PC-9 (cell line): ENCODE results near the gene DNAJC15. TPM values are rescaled to one million over a fixed set of nuclear protein-coding genes. Genes with fewer than 3 reads are reported as not detected.

Experiments
- BruUV-seq: library from RNA; stranded (reverse); fragments of 400-500 nt; replicated peaks from 2 replicates; lab custom pipeline; 2021; lab: Mats Ljungman, UMichigan
- CTCF ChIA-PET: fragments of 300-600 bp; sonication (Branson Sonifier 250); formaldehyde crosslinking; loops from one replicate; lab custom pipeline; 2022; ENCODE audit warnings: antibody characterized with exemption; lab: Charles Lee
- POLR2A ChIA-PET: fragments of 300-600 bp; sonication (Branson Sonifier 250); formaldehyde crosslinking; loops from one replicate; lab custom pipeline; 2022; ENCODE audit warnings: antibody characterized with exemption; ENCODE audit not compliant: unreplicated experiment; lab: Charles Lee
- DNase-seq, 2 experiments: peaks; one replicate each; pipeline versions ENCODE4 v3.0.0 to v3.0.0-alpha.2; 2015 to 2022; ENCODE audit warnings: mixed read lengths in 1 of 2
- H2AFZ ChIP-seq: fragments of 200-600 bp; sonication (generic); 2 replicates; pipeline ENCODE4 v1.8.1; 2017; ENCODE audit warnings: antibody characterized with exemption
- H3F3A ChIP-seq: fragments of 200-600 bp; sonication (generic); 2 replicates; pipeline ENCODE4 v1.8.1; 2017; ENCODE audit warnings: antibody characterized with exemption, mild to moderate bottlenecking, low read depth; ENCODE audit not compliant: insufficient read depth
- H3K27ac ChIP-seq: fragments of 200-600 bp; sonication (generic); 2 replicates; pipeline ENCODE4 v1.6.1; 2016; ENCODE audit warnings: mixed run types
- H3K27me3 ChIP-seq: fragments of 200-600 bp; sonication (generic); 2 replicates; pipeline ENCODE4 v1.6.1; 2016; ENCODE audit warnings: low read depth, mixed run types; ENCODE audit not compliant: insufficient read depth
- H3K36me3 ChIP-seq: fragments of 200-600 bp; sonication (generic); 2 replicates; pipeline ENCODE4 v1.6.1; 2016; ENCODE audit warnings: low read depth, mixed run types
- H3K4me1 ChIP-seq: fragments of 200-600 bp; sonication (generic); replicated peaks from 2 replicates; pipeline ENCODE4 v1.6.1; 2016; ENCODE audit warnings: mixed run types; ENCODE audit not compliant: insufficient read depth
- H3K4me2 ChIP-seq: fragments of 200-600 bp; sonication (generic); 2 replicates; pipeline ENCODE4 v1.6.1; 2017; ENCODE audit warnings: mixed run types
- H3K4me3 ChIP-seq: fragments of 200-600 bp; sonication (generic); 2 replicates; pipeline ENCODE4 v1.6.1; 2016; ENCODE audit warnings: mixed run types
- H3K79me2 ChIP-seq: fragments of 200-600 bp; sonication (generic); 2 replicates; pipeline ENCODE4 v1.6.1; 2017; ENCODE audit warnings: low read depth, mixed run types
- H3K9me2 ChIP-seq: fragments of 200-600 bp; sonication (generic); 2 replicates; pipeline ENCODE4 v1.8.1; 2017; ENCODE audit warnings: mild to moderate bottlenecking; ENCODE audit not compliant: insufficient read depth
- H3K9me3 ChIP-seq: fragments of 200-600 bp; sonication (generic); 2 replicates; pipeline ENCODE4 v1.8.1; 2016; ENCODE audit warnings: low read depth; ENCODE audit not compliant: insufficient read depth
- H4K20me1 ChIP-seq: fragments of 200-600 bp; sonication (generic); 2 replicates; pipeline ENCODE4 v1.8.1; 2017; ENCODE audit not compliant: insufficient read depth
- CTCF ChIP-seq: fragments of 200-600 bp; sonication (generic); conservative IDR thresholded peaks from 2 replicates; pipeline ENCODE4 v1.6.1; 2017; ENCODE audit warnings: mixed run types, antibody characterized with exemption, mild to moderate bottlenecking, moderate library complexity
- EZH2 ChIP-seq: fragments of 200-600 bp; sonication (generic); IDR thresholded peaks from 2 replicates; pipeline ENCODE4 v1.8.0; 2017; ENCODE audit warnings: antibody characterized with exemption, low read depth
- intact Hi-C: fragments of 100-400 bp; cut with micrococcal nuclease; formaldehyde crosslinking; loops from one replicate; pipeline ENCODE4 v1.10.0; 2022; ENCODE audit not compliant: unreplicated experiment
- total RNA-seq: library from RNA; stranded (reverse); gene quantifications from 2 replicates; pipeline ENCODE4 v1.2.3, GENCODE V29; 2021

DNAJC15 gene
- total RNA-seq, 1 experiment from 2014 or later = 14.8 TPM

- H3K79me2 ChIP-seq = no peaks in the 10 kb centered on the region
- DNase-seq = no peak
- intact Hi-C loops = no loop called here
- no peak overlapping the region for H2AFZ ChIP-seq
- CTCF ChIA-PET = interaction anchor here (0.7 kb wide), 1 partner anchor 225 kb away, joined by 3 read pairs; no protein-coding TSS in a partner anchor
- H3K4me2 ChIP-seq = no peak overlapping the region
- H3K9me3 ChIP-seq = no peaks in the 10 kb centered on the region
- H3K27ac ChIP-seq = no peak overlapping the region
- H3K4me1 ChIP-seq = no peaks in the 10 kb centered on the region
- POLR2A ChIA-PET = no interaction called here
- no peaks in the 10 kb centered on the region for H3K27me3 ChIP-seq
- no TSS peak for BruUV-seq
- TF ChIP-seq CTCF = no peak
- TF ChIP-seq EZH2 = no peak
- H3K4me3 ChIP-seq = no peak overlapping the region
- H3K9me2 ChIP-seq = no peaks in the 10 kb centered on the region
- no peaks in the 10 kb centered on the region for H3F3A ChIP-seq
- H4K20me1 ChIP-seq = no peaks in the 10 kb centered on the region
- no peaks in the 10 kb centered on the region for H3K36me3 ChIP-seq
These were observed 77.3 kb downstream of the DNAJC15 start for GRCh38 chr13:43100667-43101066.

GRCh38 chr13:43102304-43102703 lies 78.9 kb downstream of the DNAJC15 start:
- Histone ChIP-seq H3K27ac (no peak overlapping the region), H3K4me1 (no peaks in the 10 kb centered on the region), H3K9me3 (no peaks in the 10 kb centered on the region), H2AFZ (no peak overlapping the region), H3K4me3 (no peak overlapping the region), H3K9me2 (no peaks in the 10 kb centered on the region), H3K36me3 (no peaks in the 10 kb centered on the region), H3K4me2 (no peak overlapping the region), H3F3A (no peaks in the 10 kb centered on the region), H3K79me2 (no peaks in the 10 kb centered on the region), H4K20me1 (no peaks in the 10 kb centered on the region), H3K27me3 (no peaks in the 10 kb centered on the region)
- intact Hi-C loops = no loop called here
- BruUV-seq = no TSS peak
- TF ChIP-seq EZH2 (no peak), CTCF (no peak)
- CTCF ChIA-PET = no interaction called here
- POLR2A ChIA-PET = no interaction called here
- DNase-seq = no peak

- DNase-seq = no peak
- ChIA-PET CTCF (no interaction called here), POLR2A (no interaction called here)
- H2AFZ ChIP-seq = no peak overlapping the region
- no peaks in the 10 kb centered on the region; the same call in 1 of the 2 replicates for H3F3A ChIP-seq
- H3K4me2 ChIP-seq = no peak overlapping the region
- no peaks in the 10 kb centered on the region for H4K20me1 ChIP-seq
- intact Hi-C loops = no loop called here
- H3K4me3 ChIP-seq = no peak overlapping the region
- no peaks in the 10 kb centered on the region for H3K79me2 ChIP-seq
- H3K9me2 ChIP-seq = no peaks in the 10 kb centered on the region
- no peak overlapping the region for H3K27ac ChIP-seq
- H3K27me3 ChIP-seq = no peaks in the 10 kb centered on the region
- no peaks in the 10 kb centered on the region for H3K9me3 ChIP-seq
- no TSS peak for BruUV-seq
- H3K4me1 ChIP-seq = no peaks in the 10 kb centered on the region
- H3K36me3 ChIP-seq = no peaks in the 10 kb centered on the region
- no peak for TF ChIP-seq CTCF
- TF ChIP-seq EZH2 = no peak
These were observed 84.4 kb downstream of the DNAJC15 start for GRCh38 chr13:43107780-43108179.
